Uterus (tissue), 2 donors: ENCODE measurements around the gene ZNF407.

Experiments used
- POLR2A ChIP-seq, 2 donors: fragments of 450-650 bp; IDR thresholded peaks; one replicate each; pipeline ENCODE4 v1.6.1; 2016; ENCODE audit warnings: antibody characterized with exemption in 2 of 2, mild to moderate bottlenecking in 1 of 2, moderate library complexity in 1 of 2
- TF ChIP-seq, protein P1 (sequence below), 4 experiments: fragments of 200-600 bp in 2 of 4; fragments of 450-650 bp in 2 of 4; sonication (generic) in 2 of 4; IDR thresholded peaks; one replicate each; pipeline ENCODE4 v1.5.1; 2016 to 2019; ENCODE audit warnings: antibody characterized with exemption in 4 of 4, mild to moderate bottlenecking in 2 of 4, moderate library complexity in 1 of 4

DNA sequence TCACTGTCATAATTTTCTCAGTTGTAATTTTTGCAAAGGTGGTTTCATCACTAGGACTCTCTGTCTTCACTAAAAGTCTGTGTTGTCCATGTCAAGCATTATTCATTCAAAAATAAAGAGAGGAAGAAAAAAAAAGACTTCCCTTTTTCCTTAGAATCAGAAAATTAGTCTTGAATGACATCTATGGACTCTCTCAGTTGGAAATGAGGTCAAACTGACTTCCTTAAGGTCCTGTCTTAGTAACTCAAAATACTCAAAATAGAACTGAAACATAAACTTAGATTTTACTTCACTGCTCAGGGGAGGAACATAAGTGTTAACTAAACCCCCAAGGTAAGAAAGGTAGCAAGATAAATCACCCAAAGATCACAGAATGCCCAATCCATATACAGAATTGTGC is 2.2 kb upstream of the ZNF407 start:
- TF ChIP-seq, protein P1, sequence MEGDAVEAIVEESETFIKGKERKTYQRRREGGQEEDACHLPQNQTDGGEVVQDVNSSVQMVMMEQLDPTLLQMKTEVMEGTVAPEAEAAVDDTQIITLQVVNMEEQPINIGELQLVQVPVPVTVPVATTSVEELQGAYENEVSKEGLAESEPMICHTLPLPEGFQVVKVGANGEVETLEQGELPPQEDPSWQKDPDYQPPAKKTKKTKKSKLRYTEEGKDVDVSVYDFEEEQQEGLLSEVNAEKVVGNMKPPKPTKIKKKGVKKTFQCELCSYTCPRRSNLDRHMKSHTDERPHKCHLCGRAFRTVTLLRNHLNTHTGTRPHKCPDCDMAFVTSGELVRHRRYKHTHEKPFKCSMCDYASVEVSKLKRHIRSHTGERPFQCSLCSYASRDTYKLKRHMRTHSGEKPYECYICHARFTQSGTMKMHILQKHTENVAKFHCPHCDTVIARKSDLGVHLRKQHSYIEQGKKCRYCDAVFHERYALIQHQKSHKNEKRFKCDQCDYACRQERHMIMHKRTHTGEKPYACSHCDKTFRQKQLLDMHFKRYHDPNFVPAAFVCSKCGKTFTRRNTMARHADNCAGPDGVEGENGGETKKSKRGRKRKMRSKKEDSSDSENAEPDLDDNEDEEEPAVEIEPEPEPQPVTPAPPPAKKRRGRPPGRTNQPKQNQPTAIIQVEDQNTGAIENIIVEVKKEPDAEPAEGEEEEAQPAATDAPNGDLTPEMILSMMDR (IDR thresholded peaks at IDR 0.05): no peak
- TF ChIP-seq POLR2A (IDR thresholded peaks at IDR 0.05): no peak
